Kidney tubule cell (primary cell): Measurements from ENCODE around the gene RBBP8NL.

Experiments used
- DNase-seq: peaks from one replicate; pipeline ENCODE4 v3.0.0-alpha.2; 2018; ENCODE audit warnings: low spot score

Gene RBBP8NL

DNA sequence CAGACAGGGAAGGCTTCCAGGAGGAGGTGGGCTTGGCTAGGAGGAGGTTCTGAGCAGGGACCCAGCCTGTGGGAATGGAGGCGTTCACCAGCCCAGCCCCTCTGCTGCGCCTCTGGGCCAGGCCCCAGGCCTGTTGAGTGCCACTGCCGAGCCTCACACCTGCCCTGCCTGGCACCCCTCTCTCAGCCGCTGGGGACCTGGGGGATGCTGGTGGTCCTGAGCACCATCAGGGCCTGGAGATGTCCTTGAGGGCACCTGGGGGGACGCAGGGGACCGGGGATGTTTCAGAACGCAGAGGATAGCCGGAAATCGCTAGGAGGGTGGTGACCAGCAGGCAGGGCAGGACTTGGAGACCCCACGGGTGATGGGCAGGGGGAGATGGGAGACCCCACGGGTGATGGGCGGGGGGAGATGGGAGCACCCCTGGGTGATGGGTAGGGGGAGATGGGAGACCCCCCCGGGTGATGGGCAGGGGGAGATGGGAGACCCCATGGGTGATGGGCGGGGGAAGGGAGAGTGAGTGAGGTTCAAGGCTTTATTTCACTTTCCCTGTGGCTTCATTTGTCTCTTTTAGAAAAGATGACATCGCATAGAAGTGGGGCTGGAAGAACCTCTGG lies 35.7 kb upstream of the RBBP8NL start:
- DNase-seq, result no peak

DNA sequence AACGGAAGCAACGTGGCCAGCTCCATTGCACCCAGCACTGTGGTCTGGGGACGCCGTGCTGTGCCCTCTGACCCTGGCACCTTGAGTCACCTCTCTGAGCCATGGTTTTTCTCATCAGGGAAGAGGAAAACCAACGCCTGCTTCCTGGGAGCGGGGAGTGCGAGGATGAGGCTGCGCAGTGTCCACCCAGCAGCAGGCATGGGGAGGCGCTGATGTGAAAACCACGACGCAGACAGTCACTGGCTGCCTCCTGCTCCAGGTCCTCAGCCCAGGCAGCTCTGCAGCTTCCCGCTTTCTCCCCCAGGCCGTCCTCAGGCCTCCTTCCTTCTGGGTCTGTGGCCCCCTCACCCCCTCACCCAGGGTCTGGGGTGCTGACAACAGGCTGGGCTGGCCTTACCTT lies 34.5 kb upstream of the RBBP8NL start:
- DNase-seq, result no peak

DNA sequence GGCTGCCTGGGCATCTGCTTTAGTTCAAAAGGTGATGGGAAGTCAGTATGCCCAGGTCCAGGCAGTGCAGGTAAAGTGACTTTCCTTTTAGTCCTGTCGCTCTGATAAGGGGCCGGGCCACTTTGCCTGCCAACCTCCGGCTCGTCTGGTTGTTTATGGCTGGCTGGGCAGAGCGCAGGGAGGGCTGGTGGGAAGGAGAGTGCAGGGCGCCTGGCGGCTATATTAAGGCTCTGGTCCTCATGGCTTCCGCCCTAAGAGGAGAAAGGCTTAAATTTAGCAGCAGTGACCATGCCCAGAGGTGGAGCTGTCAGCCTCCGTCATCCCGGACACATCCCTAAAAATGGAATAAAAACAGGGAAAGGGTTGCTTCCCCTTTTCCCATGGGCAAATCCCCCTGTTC lies 33.8 kb upstream of the RBBP8NL start:
- DNase-seq, result peak; percentile 9

GRCh38 chr20:62460678-62461077 lies 33.3 kb upstream of the RBBP8NL start:
- DNase-seq, result no peak

GRCh38 chr20:62459488-62459887 lies 32.1 kb upstream of the RBBP8NL start:
- no peak for DNase-seq

DNA sequence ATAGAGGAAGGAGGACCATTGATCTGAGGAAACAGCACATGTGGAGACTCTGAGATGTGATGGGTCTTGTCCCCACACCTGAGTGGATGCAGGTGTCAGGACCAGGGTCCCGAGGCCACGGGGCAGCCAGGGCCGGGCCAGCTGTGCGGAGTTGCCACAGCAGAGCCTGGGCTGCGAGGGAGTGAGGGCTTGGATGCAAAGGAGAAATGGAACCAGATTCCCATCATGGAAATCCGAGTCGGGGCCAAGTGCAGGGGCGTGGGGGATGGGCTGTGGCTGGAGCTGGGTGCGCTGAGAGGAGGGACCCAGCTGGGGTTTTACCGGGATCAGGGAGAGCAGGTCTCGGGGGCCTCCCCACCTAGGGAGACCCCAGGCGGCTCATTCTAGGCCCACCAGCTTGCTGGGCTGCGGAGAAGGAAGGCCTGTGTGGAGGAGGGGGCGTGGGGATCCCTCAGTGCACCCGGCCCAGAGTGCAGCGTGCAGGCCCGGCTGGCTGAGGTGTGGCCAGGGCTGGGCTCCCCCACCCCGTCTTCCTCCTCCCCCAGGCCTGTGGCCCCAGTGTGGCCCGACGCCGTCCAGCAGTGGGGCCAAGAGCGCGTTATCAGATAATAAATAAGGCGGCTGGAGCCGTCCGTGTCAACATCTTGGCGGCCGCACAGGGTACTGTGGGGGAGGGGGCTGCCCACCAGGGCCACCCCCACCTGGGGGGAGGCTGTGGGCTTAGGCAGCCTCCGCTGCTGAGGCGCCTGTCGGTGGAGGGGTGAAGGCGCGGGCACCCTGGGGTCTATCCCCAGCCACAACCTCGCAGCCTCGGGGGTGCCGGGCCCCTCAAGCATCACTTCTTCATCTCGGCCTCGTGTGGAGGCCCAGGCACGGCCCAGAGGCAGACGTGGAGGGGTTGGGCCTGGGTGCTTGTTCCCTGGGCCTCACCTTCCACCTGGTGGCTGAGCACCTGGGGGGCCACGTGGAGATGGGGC lies 31.2 kb upstream of the RBBP8NL start:
- no peak for DNase-seq

- no peak for DNase-seq
Measured at GRCh38 chr20:62457831-62458230, 30.5 kb upstream of the RBBP8NL start.

DNA sequence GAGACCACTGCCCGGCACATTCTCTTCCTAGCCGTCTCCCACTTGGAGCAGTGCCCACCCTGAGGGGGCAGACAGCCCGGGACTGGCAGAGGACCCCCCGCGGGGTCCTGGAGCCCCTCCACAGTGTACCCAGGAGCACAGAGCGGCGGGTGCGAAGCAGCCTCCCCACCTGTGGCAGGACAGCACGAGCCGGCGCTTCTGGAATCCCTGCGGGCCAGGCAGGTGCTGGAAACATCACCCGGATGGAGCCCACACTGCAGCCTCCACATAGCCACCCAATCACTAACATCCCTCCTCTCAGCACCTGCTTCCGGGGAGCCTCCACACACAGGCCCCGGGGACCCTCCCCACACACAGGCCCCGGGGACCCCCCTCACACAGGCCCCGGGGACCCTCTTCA lies 29.8 kb upstream of the RBBP8NL start:
- no peak for DNase-seq

DNA sequence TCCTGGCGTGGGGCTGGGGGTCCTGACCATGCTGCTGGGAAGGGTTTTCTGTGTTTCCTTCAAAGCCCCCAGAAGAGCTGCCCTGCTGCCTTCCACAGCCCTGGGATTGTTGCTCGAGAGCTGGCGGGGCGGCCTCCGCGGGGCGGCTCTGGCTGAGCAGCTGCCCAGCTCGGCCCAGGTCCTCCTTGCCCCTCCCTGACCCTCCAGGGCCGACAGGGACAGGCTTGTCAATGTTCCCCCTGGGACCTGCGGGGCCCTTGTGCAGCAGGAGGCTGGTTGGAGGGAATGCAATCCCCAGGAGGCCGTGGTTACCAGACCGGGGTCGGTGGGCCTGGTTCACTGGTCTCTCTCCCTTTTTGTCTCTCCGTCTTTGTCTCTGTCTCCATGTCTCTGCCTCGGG lies 28.6 kb upstream of the RBBP8NL start:
- DNase-seq, result no peak

DNA sequence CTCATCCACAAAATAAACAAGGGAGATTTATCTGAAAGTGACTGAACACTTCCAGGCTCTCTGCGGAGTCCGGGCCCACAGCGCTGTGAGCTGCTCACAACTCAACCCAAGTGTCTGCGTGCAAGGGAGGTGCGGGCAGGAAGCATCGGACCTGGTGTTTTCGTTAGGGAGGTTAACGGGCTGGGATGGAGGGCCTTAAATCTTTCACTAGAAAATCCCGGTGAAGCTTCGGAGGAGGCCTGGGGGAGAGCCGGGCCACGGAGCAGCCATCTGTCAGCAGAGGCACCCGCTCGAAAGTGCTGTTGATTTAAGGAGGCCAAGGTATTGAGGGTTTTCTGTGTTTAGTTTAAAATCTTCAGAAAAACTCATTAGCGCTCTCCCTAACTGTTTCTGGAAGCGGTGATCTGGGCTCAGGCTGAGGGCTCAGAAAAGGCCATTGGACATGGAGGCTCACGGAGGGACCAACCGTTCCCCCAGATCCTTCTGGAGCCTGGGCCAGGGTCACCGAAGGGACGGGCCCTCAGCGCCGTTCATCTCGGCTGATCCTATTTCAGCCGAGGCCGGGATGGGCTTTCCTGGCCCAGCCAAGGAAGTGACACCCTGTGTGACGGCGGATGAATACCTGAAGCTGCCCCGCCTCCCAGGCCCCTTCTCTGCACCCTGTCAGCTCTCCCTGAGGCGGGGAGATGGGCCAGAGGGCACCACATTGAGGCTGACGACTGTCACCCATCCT lies 27.7 kb upstream of the RBBP8NL start:
- no peak for DNase-seq

DNA sequence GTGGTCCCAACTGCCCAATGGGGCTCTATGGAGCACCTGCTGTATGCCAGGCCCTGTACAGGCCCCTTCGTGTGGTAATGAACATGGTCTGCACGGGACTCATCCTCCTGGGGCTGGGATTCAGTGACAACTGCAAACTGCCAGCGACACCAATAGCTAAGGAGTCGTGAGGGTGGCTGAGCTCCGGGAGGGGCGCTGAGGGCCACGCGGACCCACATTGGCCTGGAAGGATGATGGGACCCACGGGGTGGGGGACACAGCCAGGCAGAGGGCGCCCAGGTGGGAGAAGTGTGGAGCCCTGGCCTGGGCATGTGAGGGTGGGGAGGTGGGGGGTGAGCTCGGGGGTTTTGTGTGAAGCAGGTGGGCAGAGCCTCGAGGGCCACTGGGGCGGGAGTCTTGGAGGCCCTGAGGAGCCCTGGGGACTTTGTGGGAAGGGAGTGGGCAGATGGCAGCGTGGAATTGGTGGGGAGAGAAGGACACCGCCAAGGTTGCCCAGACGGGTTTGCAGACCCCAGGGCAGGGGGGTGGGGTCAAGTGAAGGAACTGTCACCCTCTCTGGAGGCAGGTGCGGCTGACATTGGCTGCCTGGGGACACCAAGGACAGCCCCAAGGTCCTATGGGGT lies 26.0 kb upstream of the RBBP8NL start:
- no peak for DNase-seq

GRCh38 chr20:62452475-62453095 lies 25.2 kb upstream of the RBBP8NL start:
- DNase-seq, result no peak

DNA sequence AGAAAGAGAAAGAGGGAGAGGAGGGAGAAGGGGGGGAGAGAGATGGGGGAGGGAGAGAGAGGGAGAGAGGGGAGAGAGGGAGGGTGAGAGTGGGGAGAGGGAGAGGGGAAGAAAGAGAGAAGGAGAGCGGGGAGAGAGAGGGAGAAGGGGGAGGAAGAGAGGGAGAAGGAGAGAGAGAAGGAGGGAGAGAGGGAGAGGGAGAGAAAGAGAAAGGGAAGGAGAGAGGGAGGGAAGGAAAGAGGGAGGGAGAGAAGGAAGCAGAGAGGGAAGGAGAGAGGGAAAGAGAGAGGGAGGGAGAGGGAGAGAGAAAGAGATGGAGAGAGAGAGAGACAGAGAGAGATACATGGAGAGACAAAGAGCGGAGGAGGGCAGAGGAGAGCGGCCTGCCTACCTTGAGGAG lies 24.6 kb upstream of the RBBP8NL start:
- no peak for DNase-seq

DNA sequence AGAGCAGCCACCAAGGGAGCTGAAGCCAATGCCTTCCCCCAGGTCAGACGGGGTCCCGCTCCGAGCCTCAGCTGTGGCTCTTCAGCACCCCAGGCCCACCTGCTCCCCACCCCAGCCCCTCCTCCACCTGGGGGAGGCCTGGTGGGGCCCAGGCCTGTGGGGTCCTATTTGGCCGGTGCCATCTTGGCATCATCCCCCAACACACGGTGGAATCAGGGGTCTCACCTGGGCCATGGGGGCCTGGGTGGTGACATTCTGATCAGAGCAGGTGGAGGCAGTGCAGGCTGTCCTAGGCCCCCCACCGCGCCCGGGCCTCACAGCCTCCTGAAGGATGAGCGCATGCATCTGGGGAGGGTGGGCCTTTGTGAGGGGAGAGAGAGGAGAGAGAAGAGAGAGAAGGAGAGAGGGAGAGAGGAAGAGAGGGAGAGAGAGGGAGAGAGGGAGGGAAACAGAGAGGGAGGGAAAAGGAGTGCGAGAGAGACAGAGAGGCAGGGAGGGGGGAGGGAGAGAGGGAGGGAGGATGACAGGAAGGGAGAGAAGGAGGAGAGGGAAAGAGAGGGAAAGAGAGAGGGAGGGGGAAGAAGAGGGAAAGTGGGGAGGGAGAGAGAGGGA lies 23.9 kb upstream of the RBBP8NL start:
- DNase-seq, result no peak

GRCh38 chr20:62449951-62450691 lies 22.8 kb upstream of the RBBP8NL start:
- DNase-seq, result no peak

- DNase-seq, result no peak
Measured at GRCh38 chr20:62448788-62449187, 21.4 kb upstream of the RBBP8NL start.

DNA sequence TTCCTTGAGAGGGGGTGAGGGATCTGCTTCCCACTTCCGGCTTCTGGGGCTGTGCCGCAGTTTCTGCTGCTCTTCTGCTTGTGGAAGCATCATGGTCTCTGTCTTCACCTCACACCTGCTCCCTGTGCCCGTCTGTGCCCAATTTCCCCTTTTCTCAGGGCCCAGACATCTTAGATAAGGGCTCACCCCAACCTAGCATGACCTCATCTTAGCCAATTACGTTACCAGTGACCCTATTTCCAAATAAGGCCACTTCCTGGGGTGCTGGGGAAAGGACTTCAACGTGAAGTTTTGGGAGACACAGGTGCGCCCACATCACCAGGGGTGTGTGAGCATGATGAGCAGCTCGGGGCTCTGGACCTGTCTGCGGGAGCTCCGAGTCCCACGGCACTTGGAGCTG lies 20.7 kb upstream of the RBBP8NL start:
- no peak for DNase-seq

- no peak for DNase-seq
Measured at GRCh38 chr20:62446888-62447869, 19.8 kb upstream of the RBBP8NL start.

GRCh38 chr20:62446481-62446880 lies 19.1 kb upstream of the RBBP8NL start:
- no peak for DNase-seq
